A549 (cell line): ENCODE data around the gene MED22.

Experiments used
- BHLHE40 ChIP-seq: IDR thresholded peaks from 2 replicates; pipeline ENCODE4 v1.6.1; 2012; ENCODE audit warnings: low read depth, low read length, inconsistent platforms
- CBX2 ChIP-seq: fragments of 200-600 bp; sonication (generic); IDR thresholded peaks from 2 replicates; pipeline ENCODE4 v1.6.1; 2016; ENCODE audit warnings: low read depth, mild to moderate bottlenecking, borderline replicate concordance
- CTCF ChIP-seq: fragments of >200 bp; sonication (Bioruptor Twin); formaldehyde crosslinking; IDR thresholded peaks from 3 replicates; pipeline ENCODE4 v1.5.1; 2016
- EP300 ChIP-seq, 2 experiments: fragments of >200 bp; sonication (Bioruptor Twin); formaldehyde crosslinking; IDR thresholded peaks; 2 replicates in 1 of 2; 3 replicates in 1 of 2; pipeline ENCODE4 v1.6.1; 2016 to 2017
- KDM5A ChIP-seq: fragments of 200-600 bp; sonication (generic); IDR thresholded peaks from 2 replicates; pipeline ENCODE4 v1.6.1; 2016; ENCODE audit warnings: antibody characterized with exemption, mild to moderate bottlenecking
- MAX ChIP-seq: IDR thresholded peaks from 2 replicates; pipeline ENCODE4 v1.6.1; 2012
- MYC ChIP-seq: IDR thresholded peaks from 2 replicates; pipeline ENCODE4 v1.6.1; 2012; ENCODE audit warnings: mild to moderate bottlenecking, inconsistent platforms, low read length, improper control_type of control experiment, borderline replicate concordance
- POLR2A ChIP-seq: IDR thresholded peaks from 2 replicates; pipeline ENCODE4 v1.6.1; 2012; ENCODE audit warnings: mild to moderate bottlenecking, low read length
- RAD21 ChIP-seq, 2 experiments: fragments of >200 bp in 1 of 2; sonication (Bioruptor Twin) in 1 of 2; formaldehyde crosslinking in 1 of 2; IDR thresholded peaks in 1 of 2; conservative IDR thresholded peaks in 1 of 2; 2 replicates in 1 of 2; 3 replicates in 1 of 2; pipeline ENCODE4 v1.6.1; 2012 to 2018; ENCODE audit warnings: inconsistent platforms in 1 of 2

GRCh38 chr9:133323991-133324703 is 23.8 kb downstream of the MED22 start:
- TF ChIP-seq CTCF (no peak), KDM5A (no peak), POLR2A (no peak), MYC (no peak), EP300 (IDR thresholded peaks at IDR 0.05) (no peak), MAX (no peak), BHLHE40 (no peak), RAD21 (conservative IDR thresholded peaks at IDR 0.05 in 1 of 2, IDR thresholded peaks at IDR 0.05 in 1 of 2) (no peak), CBX2 (no peak)
